IMR-90 (cell line): ENCODE results near the gene CEP70. TPM values are rescaled to one million over a fixed set of nuclear protein-coding genes. Genes with fewer than 3 reads are reported as not detected.

Source experiments
- ATAC-seq: fragments of 200-7000 bp; cut with Tn5 transposase; 2 replicates; pipeline ENCODE4 v1.9.1; 2020; ENCODE audit warnings: low read depth, mild to moderate bottlenecking, moderate library complexity
- BruUV-seq: library from RNA; stranded (reverse); fragments of 400-500 nt; replicated peaks from 2 replicates; lab custom pipeline; 2021; lab: Mats Ljungman, UMichigan
- CTCF ChIA-PET: fragments of 300-600 bp; formaldehyde crosslinking; extraction: SDS; loops from one replicate; lab custom pipeline; 2021; ENCODE audit warnings: antibody characterized with exemption; lab: Yijun Ruan, JAX
- POLR2A ChIA-PET: fragments of 300-600 bp; sonication (Branson Sonifier 250); formaldehyde crosslinking; loops from one replicate; lab custom pipeline; 2022; ENCODE audit warnings: antibody characterized with exemption; ENCODE audit not compliant: unreplicated experiment; lab: Charles Lee
- DNase-seq: peaks from one replicate; pipeline ENCODE4 v3.0.0; 2013
- H2AFZ ChIP-seq: replicated peaks from 2 replicates; pipeline ENCODE3; 2013; ENCODE audit warnings: low read length, mild to moderate bottlenecking; ENCODE audit not compliant: poor library complexity
- H2AK5ac ChIP-seq: 2 replicates; pipeline ENCODE4 v1.6.1; 2013; ENCODE audit warnings: low read depth, low read length, inconsistent platforms
- H2AK9ac ChIP-seq: replicated peaks from 2 replicates; pipeline ENCODE3; 2013; ENCODE audit warnings: mild to moderate bottlenecking, low read depth, low read length, moderate library complexity; ENCODE audit not compliant: poor library complexity
- H2BK120ac ChIP-seq: 2 replicates; pipeline ENCODE4 v1.6.1; 2013; ENCODE audit warnings: low read depth, low read length, inconsistent platforms
- H2BK15ac ChIP-seq: 3 replicates; pipeline ENCODE4 v1.6.1; 2013; ENCODE audit warnings: low read depth, low read length, inconsistent platforms
- H2BK20ac ChIP-seq: 2 replicates; pipeline ENCODE4 v1.6.1; 2013; ENCODE audit warnings: low read depth, mild to moderate bottlenecking, inconsistent platforms, low read length, moderate library complexity
- H2BK5ac ChIP-seq: 2 replicates; pipeline ENCODE4 v1.6.1; 2013; ENCODE audit warnings: mild to moderate bottlenecking, low read depth, low read length, inconsistent platforms; ENCODE audit not compliant: poor library complexity, severe bottlenecking
- H3K14ac ChIP-seq: replicated peaks from 2 replicates; pipeline ENCODE4 v1.6.1; 2013; ENCODE audit warnings: low read depth, low read length, inconsistent platforms
- H3K18ac ChIP-seq: 2 replicates; pipeline ENCODE4 v1.6.1; 2013; ENCODE audit warnings: low read depth, low read length, control low read depth
- H3K23ac ChIP-seq: 2 replicates; pipeline ENCODE4 v1.6.1; 2013; ENCODE audit warnings: low read depth, low read length, inconsistent platforms
- H3K27ac ChIP-seq: 2 replicates; pipeline ENCODE4 v1.5.1; 2013; ENCODE audit warnings: mild to moderate bottlenecking, control low read depth, low read length; ENCODE audit not compliant: insufficient read depth
- H3K27me3 ChIP-seq: 2 replicates; pipeline ENCODE4 v1.6.1; 2013; ENCODE audit warnings: low read length; ENCODE audit not compliant: control insufficient read depth, insufficient read depth
- H3K36me3 ChIP-seq: 2 replicates; pipeline ENCODE4 v1.6.1; 2013; ENCODE audit warnings: low read length, mixed read lengths; ENCODE audit not compliant: control insufficient read depth, insufficient read depth
- H3K4ac ChIP-seq: 2 replicates; pipeline ENCODE4 v1.6.1; 2013; ENCODE audit warnings: low read depth, low read length, inconsistent platforms
- H3K4me1 ChIP-seq: 2 replicates; pipeline ENCODE4 v1.6.1; 2013; ENCODE audit warnings: low read length, mixed read lengths; ENCODE audit not compliant: control insufficient read depth, insufficient read depth
- H3K4me2 ChIP-seq: 2 replicates; pipeline ENCODE4 v1.6.1; 2013; ENCODE audit warnings: low read depth, mild to moderate bottlenecking, control low read depth, low read length, moderate library complexity
- H3K4me3 ChIP-seq: 2 replicates; pipeline ENCODE4 v1.5.1; 2013; ENCODE audit warnings: low read depth, mild to moderate bottlenecking, control low read depth, low read length, moderate library complexity; ENCODE audit not compliant: insufficient read depth
- H3K56ac ChIP-seq: 2 replicates; pipeline ENCODE4 v1.6.1; 2013; ENCODE audit warnings: low read length, inconsistent platforms; ENCODE audit not compliant: insufficient read depth; ENCODE audit errors: extremely low read depth
- H3K79me1 ChIP-seq, 2 experiments: 2 replicates each; pipeline ENCODE4 v1.6.1; 2013; ENCODE audit warnings: low read length in 2 of 2, inconsistent platforms in 1 of 2, low read depth in 1 of 2
- H3K9ac ChIP-seq: 2 replicates; pipeline ENCODE4 v1.6.1; 2013; ENCODE audit warnings: low read depth, low read length, control low read depth
- H3K9me1 ChIP-seq: 2 replicates; pipeline ENCODE4 v1.6.1; 2013; ENCODE audit warnings: low read length, inconsistent platforms; ENCODE audit not compliant: insufficient read depth
- H3K9me3 ChIP-seq: 2 replicates; pipeline ENCODE4 v1.6.1; 2013; ENCODE audit warnings: low read length; ENCODE audit not compliant: control insufficient read depth, insufficient read depth
- H4K20me1 ChIP-seq: 2 replicates; pipeline ENCODE4 v1.6.1; 2013; ENCODE audit warnings: low read length, inconsistent platforms; ENCODE audit not compliant: insufficient read depth
- H4K5ac ChIP-seq: 2 replicates; pipeline ENCODE4 v1.6.1; 2013; ENCODE audit warnings: mild to moderate bottlenecking, low read depth, low read length, control low read depth
- H4K8ac ChIP-seq, 2 experiments: 2 replicates each; pipeline ENCODE4 v1.6.1; 2013; ENCODE audit warnings: low read depth in 2 of 2, low read length in 2 of 2, control low read depth in 1 of 2, inconsistent platforms in 1 of 2
- H4K91ac ChIP-seq: 2 replicates; pipeline ENCODE4 v1.6.1; 2013; ENCODE audit warnings: low read depth, low read length, inconsistent platforms; ENCODE audit not compliant: insufficient read depth
- CEBPB ChIP-seq: IDR thresholded peaks from 2 replicates; pipeline ENCODE4 v1.6.1; 2012; ENCODE audit warnings: low read depth, low read length, improper control_type of control experiment
- CHD1 ChIP-seq: IDR thresholded peaks from 2 replicates; pipeline ENCODE4 v1.6.1; 2012; ENCODE audit warnings: low read depth, low read length, improper control_type of control experiment
- CTCF ChIP-seq: conservative IDR thresholded peaks from 2 replicates; pipeline ENCODE4 v1.5.1; 2012; ENCODE audit warnings: mild to moderate bottlenecking, low read depth, low read length, improper control_type of control experiment
- FOS ChIP-seq: fragments of 150-350 bp; IDR thresholded peaks from 2 replicates; pipeline ENCODE4 v1.6.1; 2016; ENCODE audit warnings: low read depth, low read length
- MAZ ChIP-seq: IDR thresholded peaks from 2 replicates; pipeline ENCODE4 v1.6.1; 2012; ENCODE audit warnings: low read depth, mild to moderate bottlenecking, low read length, improper control_type of control experiment, moderate library complexity, borderline replicate concordance
- MXI1 ChIP-seq: IDR thresholded peaks from 2 replicates; pipeline ENCODE4 v1.6.1; 2012; ENCODE audit warnings: low read depth, mild to moderate bottlenecking, low read length, moderate library complexity, borderline replicate concordance
- RAD21 ChIP-seq: IDR thresholded peaks from 2 replicates; pipeline ENCODE4 v1.6.1; 2012; ENCODE audit warnings: low read length, improper control_type of control experiment
- RCOR1 ChIP-seq: IDR thresholded peaks from 2 replicates; pipeline ENCODE4 v1.6.1; 2012; ENCODE audit warnings: mild to moderate bottlenecking, low read length, improper control_type of control experiment; ENCODE audit not compliant: insufficient replicate concordance
- RFX5 ChIP-seq: IDR thresholded peaks from 2 replicates; pipeline ENCODE4 v1.8.0; 2012; ENCODE audit warnings: low read depth, mild to moderate bottlenecking, low read length, moderate library complexity
- WGBS, 2 experiments: methylation state at CpG; one replicate each; pipeline versions ENCODE4 v1.1.5 to v1.1.7; 2013; ENCODE audit warnings: missing lambda C conversion rate in 2 of 2; ENCODE audit not compliant: insufficient read length in 1 of 2; ENCODE audit errors: extremely low coverage in 2 of 2; 5-methylcytosine and 5-hydroxymethylcytosine counted together
- dilution Hi-C: fragments of 300-500 bp; cut with HindIII; formaldehyde crosslinking; loops from one replicate; pipeline ENCODE4 v1.14.3; 2018; ENCODE audit warnings: low sequenced_read_pairs; ENCODE audit not compliant: unreplicated experiment
- in situ Hi-C: fragments of 300-500 bp; cut with MboI; formaldehyde crosslinking; loops from 3 replicates; pipeline ENCODE4 v1.14.3; 2019; ENCODE audit warnings: low sequenced_read_pairs, inconsistent platforms, mixed read lengths
- intact Hi-C: fragments of 100-400 bp; cut with micrococcal nuclease; formaldehyde crosslinking; loops from 2 replicates; pipeline ENCODE4 v1.10.0; 2022
- polyA plus RNA-seq, 3 experiments: library from polyadenylated mRNA; depleted of rRNA; stranded (reverse); fragments of >200 nt; gene quantifications; 2 replicates each; pipeline ENCODE4 v1.2.3, GENCODE V29; 2012; ENCODE audit warnings: low replicate concordance in 1 of 3
- total RNA-seq: library from RNA; depleted of rRNA; stranded (reverse); fragments of >200 nt; gene quantifications from 2 replicates; pipeline ENCODE4 v1.2.3, GENCODE V29; 2012

Gene CEP70
- total and polyA plus RNA-seq, 2 of the 4 experiments (the other 2 are of a cell fraction) = 4.6 to 11.1 TPM

DNA sequence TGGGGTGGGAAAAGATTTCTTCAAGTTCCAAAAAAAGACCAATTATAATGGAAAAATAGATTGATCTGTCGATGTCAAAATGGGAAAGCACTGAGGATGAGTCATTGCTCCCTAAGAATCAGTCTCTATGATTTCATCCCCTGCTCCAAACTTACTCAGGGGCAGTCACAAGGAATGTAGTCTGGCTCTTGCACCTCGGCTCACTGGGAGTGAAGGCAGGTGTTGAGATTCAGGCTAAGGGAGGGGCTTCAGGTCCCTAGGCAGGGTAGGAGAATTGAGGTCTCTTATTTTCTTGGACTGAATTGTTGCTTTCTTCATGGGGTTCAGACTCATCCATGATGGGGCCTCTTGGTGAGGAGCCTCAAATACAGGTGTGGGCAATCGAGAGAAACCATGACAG, 145.4 kb downstream of the CEP70 start:
- Histone ChIP-seq H3K4ac (no peak overlapping the region), H4K8ac (no peak overlapping the region), H3K36me3 (no peaks in the 10 kb centered on the region), H2AK9ac (no peak overlapping the region), H3K18ac (no peak overlapping the region), H2AK5ac (no peak overlapping the region), H3K9me1 (no peaks in the 10 kb centered on the region), H4K91ac (no peak overlapping the region), H2BK15ac (no peak overlapping the region), H2BK5ac (no peak overlapping the region), H3K27ac (no peak overlapping the region), H3K56ac (no peak overlapping the region), H3K14ac (no peak overlapping the region), H2BK20ac (no peak overlapping the region), H3K79me1 (no peaks in the 10 kb centered on the region), H3K9ac (no peak overlapping the region), H3K4me3 (no peak overlapping the region), H2BK120ac (no peak overlapping the region), H4K20me1 (no peaks in the 10 kb centered on the region), H3K9me3 (no peaks in the 10 kb centered on the region), H3K4me1 (no peaks in the 10 kb centered on the region), H3K23ac (no peak overlapping the region), H2AFZ (no peak overlapping the region), H3K4me2 (no peak overlapping the region), H3K27me3 (peaks cover 11% of the 10 kb centered on the region), H4K5ac (no peak overlapping the region)
- intact Hi-C loops (no loop called here), dilution Hi-C loops (no loop called here), in situ Hi-C loops (no loop called here)
- CTCF ChIA-PET = interaction anchor here (0.7 kb wide), 1 partner anchor 30 kb away, joined by 3 read pairs; no protein-coding TSS in a partner anchor
- TF ChIP-seq RFX5 (no peak), RAD21 (no peak), MXI1 (no peak), MAZ (no peak), CEBPB (no peak), FOS (no peak), CTCF (no peak), RCOR1 (no peak), CHD1 (no peak)
- DNase-seq (no peak), ATAC-seq (no peak)
- BruUV-seq = no TSS peak
- no CpG with 5 or more reads among the region's 3 CpGs for WGBS, 2 experiments
- POLR2A ChIA-PET = no interaction called here
